Spleen (tissue), 11 donors: ENCODE data around the gene LRRC3. TPM values are rescaled to one million over a fixed set of nuclear protein-coding genes. Genes with fewer than 3 reads are reported as not detected.

Experiments used
- DNase-seq: peaks from one replicate; pipeline ENCODE4 v3.0.0-alpha.2; 2020
- H3K27ac ChIP-seq, 8 donors: fragments of 200-600 bp; sonication (generic) in 7 of 8; 1 replicate in 4 of 8; 2 replicates in 4 of 8; pipeline versions ENCODE4 v1.5.0 to v1.8.0; 2016 to 2021; ENCODE audit warnings: inconsistent platforms in 4 of 8, mild to moderate bottlenecking in 4 of 8, moderate library complexity in 1 of 8
- H3K27me3 ChIP-seq, 7 donors: fragments of 200-600 bp; sonication (generic) in 6 of 7; replicated peaks in 1 of 7; 1 replicate in 4 of 7; 2 replicates in 3 of 7; pipeline versions ENCODE4 v1.5.0 to v1.8.0; 2016 to 2021; ENCODE audit warnings: inconsistent platforms in 3 of 7, mild to moderate bottlenecking in 1 of 7
- H3K36me3 ChIP-seq, 6 donors: fragments of 200-600 bp; sonication (generic) in 5 of 6; 1 replicate in 4 of 6; 2 replicates in 2 of 6; pipeline versions ENCODE4 v1.5.0 to v1.8.0; 2016 to 2021; ENCODE audit warnings: inconsistent platforms in 2 of 6
- H3K4me1 ChIP-seq, 6 donors: fragments of 200-600 bp; sonication (generic) in 5 of 6; 1 replicate in 3 of 6; 2 replicates in 3 of 6; pipeline versions ENCODE4 v1.5.0 to v1.8.0; 2016 to 2021; ENCODE audit warnings: inconsistent platforms in 3 of 6
- H3K4me3 ChIP-seq, 8 donors: fragments of 200-600 bp; sonication (generic) in 7 of 8; 1 replicate in 4 of 8; 2 replicates in 4 of 8; pipeline versions ENCODE4 v1.5.0 to v1.8.0; 2016 to 2021; ENCODE audit warnings: inconsistent platforms in 4 of 8, mild to moderate bottlenecking in 4 of 8, moderate library complexity in 2 of 8
- H3K9me3 ChIP-seq, 8 donors: fragments of 200-600 bp; sonication (generic) in 7 of 8; 1 replicate in 4 of 8; 2 replicates in 4 of 8; pipeline versions ENCODE4 v1.5.0 to v1.8.0; 2016 to 2021; ENCODE audit warnings: inconsistent platforms in 4 of 8
- CTCF ChIP-seq, 11 experiments: fragments of 200-600 bp in 7 of 11; fragments of 450-650 bp in 4 of 11; sonication (generic) in 4 of 11; IDR thresholded peaks in 8 of 11; conservative IDR thresholded peaks in 3 of 11; 1 replicate in 7 of 11; 2 replicates in 4 of 11; pipeline versions ENCODE4 v1.4.0 to v1.8.0; 2016 to 2021; ENCODE audit warnings: antibody characterized with exemption in 11 of 11, inconsistent platforms in 4 of 11, mild to moderate bottlenecking in 1 of 11
- POLR2A ChIP-seq, 3 donors: fragments of 450-650 bp; IDR thresholded peaks; one replicate each; pipeline ENCODE4 v1.5.1; 2017; ENCODE audit warnings: antibody characterized with exemption in 3 of 3, mild to moderate bottlenecking in 1 of 3
- POLR2AphosphoS5 ChIP-seq, 3 donors: sonication (generic); formaldehyde crosslinking; IDR thresholded peaks; one replicate each; pipeline ENCODE4 v1.5.1; 2017; ENCODE audit warnings: antibody characterized with exemption in 3 of 3
- WGBS, 5 donors: extraction: QIAGEN DNeasy Blood & Tissue Kit in 3 of 5; methylation state at CpG; one replicate each; pipeline versions ENCODE4 v1.1.5 to v1.1.7; 2013 to 2018; 5-methylcytosine and 5-hydroxymethylcytosine counted together
- intact Hi-C: fragments of 100-400 bp; cut with DNase I; formaldehyde crosslinking; loops from one replicate; pipeline ENCODE4 v1.15.0; 2023; ENCODE audit warnings: low total_unique reads
- polyA plus RNA-seq, 3 donors: library from polyadenylated mRNA; stranded (reverse); fragments of 200-250 nt; gene quantifications; one replicate each; pipeline ENCODE4 v1.2.1, GENCODE V29; 2013
- total RNA-seq, 7 donors: library from RNA; depleted of rRNA in 3 of 7; stranded (reverse); fragments of >200 nt in 3 of 7; fragmentation: NEBNext Ultra II Directional in 4 of 7; extraction: Animal tissue kit (Norgen Biotek cat#: 25700) in 4 of 7; gene quantifications; one replicate each; pipeline versions ENCODE4 v1.1.0 to v1.2.1, GENCODE V29; 2016 to 2021
- donor health status: healthy with polysubstance abuse.
- donor health status: DM: no; HTN: no; CAD: no; lungs with moderate emphysema.
- donor health status: DM: no; HTN: no; CAD: no.
- donor health status: Bipolar disorder and iron deficiency.
- donor health status: healthy.
- donor health status: DM: no; HTN: no; CAD: no.
- donor health status: DM: yes; HTN: yes; CAD: no.

Gene LRRC3
- total and polyA plus RNA-seq, 10 donors = 0.24 to 4.9 (median 2.5) TPM

- TF ChIP-seq POLR2A (IDR thresholded peaks at IDR 0.05) (no peak), POLR2AphosphoS5 (IDR thresholded peaks at IDR 0.05) (no peak), CTCF (IDR thresholded peaks at IDR 0.05 in 8 of 11, conservative IDR thresholded peaks at IDR 0.05 in 3 of 11) (no peak)
Observed at GRCh38 chr21:44466996-44467858, 11.9 kb downstream of the LRRC3 start.

GRCh38 chr21:44467859-44468195, 12.5 kb downstream of the LRRC3 start:
- Histone ChIP-seq H3K27me3 (peaks cover 0 to 6% (median 0%) of the 10 kb centered on the region in 7 donors), H3K4me3 (no peak overlapping the region), H3K4me1 (no peaks in the 10 kb centered on the region), H3K36me3 (no peaks in the 10 kb centered on the region), H3K27ac (no peak overlapping the region), H3K9me3 (no peaks in the 10 kb centered on the region)
- intact Hi-C loops = no loop called here
- TF ChIP-seq POLR2A (IDR thresholded peaks at IDR 0.05) = no peak
- TF ChIP-seq CTCF (IDR thresholded peaks at IDR 0.05 in 8 of 11, conservative IDR thresholded peaks at IDR 0.05 in 3 of 11) = no peak
- no peak for TF ChIP-seq POLR2AphosphoS5 (IDR thresholded peaks at IDR 0.05)
- 88 to 96% (median 92%) methylated on average over 9 to 15 of the region's 15 CpGs for WGBS, 5 donors
- no peak for DNase-seq

More at GRCh38 chr21:44466996-44467858, 11.9 kb downstream of the LRRC3 start:
- 86 to 97% (median 93%) methylated on average over 23 to 36 of the region's 36 CpGs for WGBS, 5 donors
- Histone ChIP-seq H3K9me3 (no peaks in the 10 kb centered on the region), H3K27ac (no peak overlapping the region), H3K4me1 (no peaks in the 10 kb centered on the region), H3K36me3 (no peaks in the 10 kb centered on the region), H3K27me3 (peaks cover 0 to 6% (median 0%) of the 10 kb centered on the region in 7 donors), H3K4me3 (no peak overlapping the region)
- intact Hi-C loops = no loop called here
- DNase-seq = no peak

- H3K9me3 ChIP-seq = no peaks in the 10 kb centered on the region
- no peak for DNase-seq
- no peaks in the 10 kb centered on the region for H3K4me1 ChIP-seq
- no peak overlapping the region for H3K4me3 ChIP-seq
- TF ChIP-seq POLR2AphosphoS5 (IDR thresholded peaks at IDR 0.05) (no peak), POLR2A (IDR thresholded peaks at IDR 0.05) (no peak), CTCF (IDR thresholded peaks at IDR 0.05 in 8 of 11, conservative IDR thresholded peaks at IDR 0.05 in 3 of 11) (no peak)
- no peak overlapping the region for H3K27ac ChIP-seq
- no peaks in the 10 kb centered on the region for H3K36me3 ChIP-seq
- H3K27me3 ChIP-seq = peaks cover 0 to 6% (median 0%) of the 10 kb centered on the region in 7 donors
- intact Hi-C loops = no loop called here
Observed at GRCh38 chr21:44471341-44471740, 16.0 kb downstream of the LRRC3 start.

GRCh38 chr21:44471996-44472395, 16.7 kb downstream of the LRRC3 start:
- 79 to 89% (median 87%) methylated on average over 6 of the region's 6 CpGs for WGBS, 5 donors
- H3K36me3 ChIP-seq = no peaks in the 10 kb centered on the region
- H3K27me3 ChIP-seq = peaks cover 0 to 6% (median 0%) of the 10 kb centered on the region in 7 donors
- DNase-seq = no peak
- intact Hi-C loops = no loop called here
- no peaks in the 10 kb centered on the region for H3K9me3 ChIP-seq
- H3K4me1 ChIP-seq = no peaks in the 10 kb centered on the region
- no peak overlapping the region for H3K4me3 ChIP-seq
- H3K27ac ChIP-seq = no peak overlapping the region
- no peak for TF ChIP-seq POLR2AphosphoS5 (IDR thresholded peaks at IDR 0.05)
- TF ChIP-seq POLR2A (IDR thresholded peaks at IDR 0.05) = no peak
- no peak for TF ChIP-seq CTCF (IDR thresholded peaks at IDR 0.05 in 8 of 11, conservative IDR thresholded peaks at IDR 0.05 in 3 of 11)
